HG03025 (cell line): ENCODE measurements around the gene ESYT2.

ENCODE experiments used
- ATAC-seq: cut with Tn5 transposase; IDR thresholded peaks from one replicate; pipeline ENCODE4 v1.9.1; 2021; ENCODE audit warnings: mild to moderate bottlenecking, moderate library complexity; ENCODE audit not compliant: unreplicated experiment, low FRiP score

Gene ESYT2

DNA sequence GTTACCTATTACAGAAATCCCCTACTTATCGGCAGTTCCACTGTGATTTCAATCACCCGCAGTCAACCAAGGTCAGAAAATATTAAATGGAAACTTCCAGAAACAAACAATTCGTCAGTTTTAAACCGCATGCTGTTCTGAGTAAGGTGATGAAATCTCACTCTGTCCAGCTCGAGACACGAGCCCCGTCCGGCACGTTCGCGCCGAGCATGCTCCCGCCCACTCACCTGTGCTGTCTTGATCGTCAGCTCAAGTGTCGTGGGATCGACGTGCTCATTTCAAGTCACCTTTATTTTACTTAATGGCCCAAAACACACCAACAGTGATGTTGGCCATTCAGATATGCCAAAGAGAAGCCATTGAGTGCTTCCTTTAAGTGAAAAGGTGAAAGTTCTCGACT, 21.2 kb downstream of the ESYT2 start:
- no peak for ATAC-seq

DNA sequence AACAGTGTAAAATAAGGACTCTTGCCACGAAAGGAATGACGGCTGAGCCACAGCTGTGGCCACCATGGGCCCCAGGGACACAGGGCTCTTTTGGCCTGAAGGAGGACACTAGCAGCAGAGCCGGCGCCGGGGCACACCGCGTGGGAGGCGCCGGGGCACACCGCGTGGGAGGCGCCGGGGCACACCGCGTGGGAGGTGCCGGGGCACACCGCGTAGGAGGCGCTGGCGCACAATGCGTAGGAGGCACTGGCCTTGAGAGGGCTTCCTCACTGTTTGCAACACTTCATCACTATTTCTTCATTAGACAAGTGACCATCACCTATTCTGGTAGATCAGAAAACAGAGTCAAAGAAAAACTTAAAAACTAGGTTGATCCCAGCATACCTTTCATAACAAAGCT, 23.4 kb downstream of the ESYT2 start:
- no peak for ATAC-seq

DNA sequence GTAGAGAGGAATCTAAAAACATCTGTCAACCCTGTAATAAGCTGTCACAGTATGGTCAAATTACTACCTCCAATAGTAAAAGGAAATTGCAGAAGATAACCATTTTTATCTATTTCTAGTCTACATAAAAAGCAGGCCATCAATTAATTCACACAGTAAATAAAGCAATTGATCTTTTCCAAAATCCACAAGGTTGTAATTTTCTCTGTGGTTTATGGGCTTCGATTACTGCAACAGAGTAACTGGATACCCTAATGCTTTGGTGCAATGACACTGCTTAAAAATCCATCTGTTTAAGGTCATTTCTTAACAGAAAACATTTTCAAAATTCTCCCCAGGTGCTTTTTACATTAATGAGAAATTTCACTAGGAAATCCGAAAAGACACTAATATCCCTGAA, 23.9 kb downstream of the ESYT2 start:
- ATAC-seq: no peak

GRCh38 chr7:158804335-158804734, 25.0 kb downstream of the ESYT2 start:
- no peak for ATAC-seq

GRCh38 chr7:158803367-158803969, 25.8 kb downstream of the ESYT2 start:
- no peak for ATAC-seq

- ATAC-seq: no peak
Observed at GRCh38 chr7:158802535-158803366, 26.6 kb downstream of the ESYT2 start.

- no peak for ATAC-seq
Observed at GRCh38 chr7:158798741-158799140, 30.6 kb downstream of the ESYT2 start.

- ATAC-seq: no peak
Observed at GRCh38 chr7:158796667-158797066, 32.6 kb downstream of the ESYT2 start.

DNA sequence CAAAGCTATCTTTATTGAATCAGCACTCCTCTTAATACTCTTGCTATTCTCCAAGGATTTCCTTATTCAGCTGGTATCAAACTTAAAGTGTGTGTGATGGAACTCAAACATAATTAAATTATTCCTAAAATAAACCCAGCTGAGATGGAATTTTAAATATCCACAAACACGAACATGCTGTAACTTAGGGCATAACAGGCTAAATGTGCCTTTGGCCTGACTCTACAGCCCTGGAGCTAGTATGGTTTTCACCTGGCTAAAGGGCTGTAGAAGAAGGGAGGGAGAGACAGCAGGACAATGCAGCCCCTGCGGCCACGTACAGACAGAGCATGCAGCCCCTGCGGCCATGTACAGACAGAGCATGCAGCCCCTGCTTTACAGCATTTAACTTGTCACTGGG, 34.0 kb downstream of the ESYT2 start:
- ATAC-seq: no peak

DNA sequence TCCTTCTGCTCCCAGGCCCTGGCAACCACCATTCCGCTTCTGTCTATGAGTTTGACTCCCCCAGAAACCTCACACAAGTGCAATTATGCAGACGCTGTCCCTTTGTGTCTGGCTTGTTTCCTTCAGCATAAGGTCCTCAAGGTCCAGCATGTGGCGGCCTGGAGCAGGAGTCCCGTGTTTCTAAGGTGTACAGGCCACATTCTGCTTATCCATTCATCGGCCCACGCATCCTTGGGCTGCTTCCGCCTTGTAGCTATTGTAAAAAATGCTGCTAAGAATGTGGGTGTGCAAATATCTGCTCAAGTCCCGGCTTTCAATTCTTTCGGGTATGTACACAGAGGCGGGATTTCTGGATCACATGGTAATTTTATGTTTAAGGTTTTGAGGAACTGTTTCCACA, 38.2 kb downstream of the ESYT2 start:
- ATAC-seq: no peak

DNA sequence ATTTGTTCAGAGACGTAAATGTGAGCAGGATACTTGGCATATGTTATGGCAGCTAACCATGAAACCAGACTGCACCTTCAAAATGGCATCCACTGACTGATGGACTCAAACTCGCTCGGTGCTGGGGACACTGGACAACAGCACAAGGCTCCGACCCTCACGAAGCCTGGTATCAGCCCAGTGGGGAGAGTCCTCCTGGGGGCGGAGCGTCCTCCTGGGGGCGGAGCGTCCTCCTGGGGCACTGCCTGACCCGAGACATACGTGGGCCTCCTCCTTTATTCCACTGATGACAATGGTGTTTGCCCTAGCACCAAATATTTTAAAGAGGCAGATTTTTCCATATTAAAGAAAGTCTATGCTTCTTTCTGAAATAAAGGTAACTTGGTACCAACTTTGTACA, 39.5 kb downstream of the ESYT2 start:
- ATAC-seq: no peak

GRCh38 chr7:158786898-158787297, 42.4 kb downstream of the ESYT2 start:
- no peak for ATAC-seq

- no peak for ATAC-seq
Observed at GRCh38 chr7:158784270-158784669, 45.0 kb downstream of the ESYT2 start.

DNA sequence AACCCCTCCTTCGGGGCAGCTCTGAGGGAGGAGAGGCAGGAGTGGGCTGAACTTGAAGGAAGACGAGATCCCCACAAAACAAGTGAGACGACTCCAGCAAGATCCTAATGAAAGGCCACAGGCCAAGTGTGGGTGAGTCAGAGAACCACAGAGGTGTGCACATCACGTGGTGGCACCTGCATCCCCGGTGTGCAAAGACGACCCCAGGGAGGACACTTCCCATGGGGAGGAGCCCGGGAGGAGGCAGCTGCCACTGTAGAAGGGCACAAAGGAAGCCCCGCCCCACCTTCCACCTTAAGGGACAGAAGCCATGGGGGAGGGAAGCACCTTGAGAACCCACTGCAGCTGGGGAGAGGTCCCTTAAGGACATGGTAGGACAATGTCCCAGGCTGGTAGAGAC, 45.7 kb downstream of the ESYT2 start:
- no peak for ATAC-seq

- ATAC-seq: no peak
Observed at GRCh38 chr7:158782761-158783401, 46.4 kb downstream of the ESYT2 start.

- ATAC-seq: no peak
Observed at GRCh38 chr7:158781974-158782664, 47.2 kb downstream of the ESYT2 start.

DNA sequence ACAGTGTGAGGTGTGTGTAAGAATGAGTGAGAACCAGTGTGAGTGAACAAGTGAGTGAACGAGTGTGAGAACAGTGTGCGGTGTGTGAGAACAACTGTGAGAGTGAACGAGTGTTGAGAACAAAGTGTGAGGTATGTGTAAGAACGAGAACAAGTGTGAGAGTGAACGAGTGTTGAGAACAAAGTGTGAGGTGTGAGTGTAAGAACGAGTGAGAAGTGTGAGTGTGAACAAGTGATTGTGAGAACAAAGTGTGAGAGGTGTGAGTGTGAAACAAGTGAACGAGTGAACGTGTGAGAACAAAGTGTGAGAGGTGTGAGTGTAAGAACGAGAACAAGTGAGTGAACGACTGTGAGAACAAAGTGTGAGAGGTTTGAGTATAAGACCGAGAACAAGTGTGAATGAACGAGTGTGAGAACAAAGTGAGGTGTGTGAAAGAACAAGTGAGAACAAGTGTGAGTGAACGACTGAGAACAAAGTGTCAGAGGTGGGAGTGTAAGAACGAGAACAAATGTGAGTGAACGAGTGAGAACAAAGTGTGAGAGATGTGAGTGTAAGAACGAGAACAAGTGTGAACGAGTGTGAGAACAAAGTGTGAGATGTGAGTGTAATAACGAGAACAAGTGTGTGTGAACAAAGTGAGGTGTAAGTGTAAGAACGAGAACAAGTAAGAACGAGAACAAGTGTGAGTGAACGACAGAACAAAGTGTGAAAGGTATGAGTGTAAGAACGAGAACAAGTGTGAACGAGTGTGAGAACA, 47.9 kb downstream of the ESYT2 start:
- ATAC-seq: no peak

GRCh38 chr7:158779061-158780000, 50.0 kb downstream of the ESYT2 start:
- ATAC-seq: no peak

GRCh38 chr7:158778471-158778870, 50.8 kb downstream of the ESYT2 start:
- ATAC-seq: no peak
